Measurements from ENCODE around the gene CADM2.

CADM2 gene

GRCh38 chr3:85591451-85591850 lies 632.7 kb downstream of the CADM2 start:
- H3K4me1 ChIP-seq (ENCODE audit: control insufficient read depth, insufficient read depth, low read length): no peaks in the 10 kb centered on the region
- H3K27me3 ChIP-seq (ENCODE audit: control insufficient read depth, insufficient read depth, low read length): no peaks in the 10 kb centered on the region
- no peak overlapping the region for H3K9ac ChIP-seq (ENCODE audit: low read depth, low read length)
- no peak overlapping the region for H3K4me3 ChIP-seq (ENCODE audit: low read depth, low read length)
- no peak overlapping the region for H3K27ac ChIP-seq (ENCODE audit: low read depth, low read length)
- H3K9me3 ChIP-seq (ENCODE audit: control insufficient read depth, insufficient read depth, low read length): no peaks in the 10 kb centered on the region
- no peaks in the 10 kb centered on the region for H3K36me3 ChIP-seq (ENCODE audit: control insufficient read depth, insufficient read depth, low read length)

GRCh38 chr3:85592256-85592655 lies 633.5 kb downstream of the CADM2 start:
- Histone ChIP-seq H3K9me3 (ENCODE audit: control insufficient read depth, insufficient read depth, low read length) (no peaks in the 10 kb centered on the region), H3K9ac (ENCODE audit: low read depth, low read length) (no peak overlapping the region), H3K36me3 (ENCODE audit: control insufficient read depth, insufficient read depth, low read length) (no peaks in the 10 kb centered on the region), H3K4me1 (ENCODE audit: control insufficient read depth, insufficient read depth, low read length) (no peaks in the 10 kb centered on the region), H3K27me3 (ENCODE audit: control insufficient read depth, insufficient read depth, low read length) (no peaks in the 10 kb centered on the region), H3K27ac (ENCODE audit: low read depth, low read length) (no peak overlapping the region), H3K4me3 (ENCODE audit: low read depth, low read length) (no peak overlapping the region)

DNA sequence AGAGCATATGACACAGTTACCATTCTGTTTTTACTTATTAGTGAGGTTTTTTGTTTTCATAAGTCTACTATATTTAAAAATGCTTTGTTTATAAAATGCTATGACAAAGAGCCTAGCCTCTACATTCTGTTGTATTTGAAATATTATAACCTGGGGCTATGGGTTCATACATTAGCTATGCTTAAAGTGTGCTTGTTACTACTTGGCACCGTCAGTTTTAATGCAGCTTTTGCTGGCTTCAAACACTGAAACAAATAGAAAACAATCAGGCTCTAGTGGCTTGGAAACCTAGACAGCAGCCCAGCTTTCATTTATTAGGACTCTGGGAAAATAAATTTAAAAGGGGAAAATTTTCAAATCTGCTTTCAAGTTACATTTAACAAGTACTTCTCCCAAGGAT lies 635.9 kb downstream of the CADM2 start:
- no peaks in the 10 kb centered on the region for H3K27me3 ChIP-seq (ENCODE audit: control insufficient read depth, insufficient read depth, low read length)
- no peak overlapping the region for H3K27ac ChIP-seq (ENCODE audit: low read depth, low read length)

GRCh38 chr3:85603378-85603777 lies 644.6 kb downstream of the CADM2 start:
- no peak overlapping the region for H3K9ac ChIP-seq (ENCODE audit: low read depth, low read length)
- no peaks in the 10 kb centered on the region for H3K9me3 ChIP-seq (ENCODE audit: control insufficient read depth, insufficient read depth, low read length)
- no peaks in the 10 kb centered on the region for H3K36me3 ChIP-seq (ENCODE audit: control insufficient read depth, insufficient read depth, low read length)
- H3K27ac ChIP-seq (ENCODE audit: low read depth, low read length): no peak overlapping the region
- peaks cover 6% of the 10 kb centered on the region; the same call in 1 of the 2 replicates for H3K27me3 ChIP-seq (ENCODE audit: control insufficient read depth, insufficient read depth, low read length)
- no peak overlapping the region for H3K4me3 ChIP-seq (ENCODE audit: low read depth, low read length)
- no peaks in the 10 kb centered on the region for H3K4me1 ChIP-seq (ENCODE audit: control insufficient read depth, insufficient read depth, low read length)

More for the DNA sequence above, 635.9 kb downstream of the CADM2 start:
- no peak overlapping the region for H3K9ac ChIP-seq (ENCODE audit: low read depth, low read length)
- H3K4me3 ChIP-seq (ENCODE audit: low read depth, low read length): no peak overlapping the region
- no peaks in the 10 kb centered on the region for H3K4me1 ChIP-seq (ENCODE audit: control insufficient read depth, insufficient read depth, low read length)
- H3K9me3 ChIP-seq (ENCODE audit: control insufficient read depth, insufficient read depth, low read length): no peaks in the 10 kb centered on the region
- H3K36me3 ChIP-seq (ENCODE audit: control insufficient read depth, insufficient read depth, low read length): no peaks in the 10 kb centered on the region

- no peak overlapping the region for H3K4me3 ChIP-seq (ENCODE audit: low read depth, low read length)
- no peaks in the 10 kb centered on the region for H3K9me3 ChIP-seq (ENCODE audit: control insufficient read depth, insufficient read depth, low read length)
- no peaks in the 10 kb centered on the region for H3K36me3 ChIP-seq (ENCODE audit: control insufficient read depth, insufficient read depth, low read length)
- peaks cover 6% of the 10 kb centered on the region; the same call in 1 of the 2 replicates for H3K27me3 ChIP-seq (ENCODE audit: control insufficient read depth, insufficient read depth, low read length)
- H3K9ac ChIP-seq (ENCODE audit: low read depth, low read length): no peak overlapping the region
- no peak overlapping the region for H3K27ac ChIP-seq (ENCODE audit: low read depth, low read length)
- H3K4me1 ChIP-seq (ENCODE audit: control insufficient read depth, insufficient read depth, low read length): no peaks in the 10 kb centered on the region
These were observed 645.9 kb downstream of the CADM2 start for GRCh38 chr3:85604641-85605040.

DNA sequence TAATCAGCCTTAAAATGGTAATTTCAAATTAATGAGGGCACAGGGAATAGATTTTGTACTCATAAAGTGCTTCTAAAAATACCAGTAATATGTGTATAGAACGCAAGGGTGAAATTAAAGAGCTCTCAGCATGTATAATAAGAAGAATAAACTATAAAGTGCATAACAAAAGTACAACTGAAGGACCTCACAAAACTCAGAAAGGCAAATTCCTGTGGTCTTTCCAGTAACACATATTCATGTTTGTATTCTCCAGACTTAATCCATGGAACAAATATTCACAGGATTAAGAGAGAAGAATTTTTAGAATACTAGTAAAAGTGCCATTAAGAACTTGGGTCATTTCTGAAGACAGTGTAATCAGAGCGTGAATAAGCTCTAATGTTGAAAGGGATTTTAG lies 646.3 kb downstream of the CADM2 start:
- Histone ChIP-seq H3K9ac (ENCODE audit: low read depth, low read length) (no peak overlapping the region), H3K4me3 (ENCODE audit: low read depth, low read length) (no peak overlapping the region), H3K27ac (ENCODE audit: low read depth, low read length) (no peak overlapping the region), H3K4me1 (ENCODE audit: control insufficient read depth, insufficient read depth, low read length) (no peaks in the 10 kb centered on the region), H3K36me3 (ENCODE audit: control insufficient read depth, insufficient read depth, low read length) (no peaks in the 10 kb centered on the region), H3K27me3 (ENCODE audit: control insufficient read depth, insufficient read depth, low read length) (peaks cover 6% of the 10 kb centered on the region; the same call in 1 of the 2 replicates), H3K9me3 (ENCODE audit: control insufficient read depth, insufficient read depth, low read length) (no peaks in the 10 kb centered on the region)

DNA sequence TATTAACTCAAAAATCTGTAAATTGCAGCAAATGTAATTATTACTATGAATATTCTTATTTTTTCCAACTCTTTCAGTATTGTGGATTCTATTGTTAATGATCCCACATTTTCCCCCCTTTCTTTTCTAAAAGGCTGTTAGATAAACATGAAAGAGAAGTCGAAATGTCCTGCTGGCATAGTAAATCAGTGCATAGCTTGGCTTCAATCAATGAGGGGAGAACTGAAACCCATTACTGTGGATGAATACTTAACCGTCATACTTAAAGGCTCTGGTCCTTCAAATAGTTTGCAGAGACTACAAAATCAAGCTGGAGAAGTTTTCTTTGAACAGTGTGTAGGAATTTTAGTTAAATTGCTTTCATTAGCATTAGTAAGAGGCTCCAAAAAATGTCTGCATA lies 667.9 kb downstream of the CADM2 start:
- H3K4me1 ChIP-seq (ENCODE audit: control insufficient read depth, insufficient read depth, low read length): peaks cover 23% of the 10 kb centered on the region
- no peak overlapping the region; the same call in 1 of the 2 replicates for H3K4me3 ChIP-seq (ENCODE audit: low read depth, low read length)
- H3K9ac ChIP-seq (ENCODE audit: low read depth, low read length): no peak overlapping the region

GRCh38 chr3:85627932-85628331 lies 669.1 kb downstream of the CADM2 start:
- Histone ChIP-seq H3K4me3 (ENCODE audit: low read depth, low read length) (no peak overlapping the region), H3K36me3 (ENCODE audit: control insufficient read depth, insufficient read depth, low read length) (no peaks in the 10 kb centered on the region), H3K27ac (ENCODE audit: low read depth, low read length) (no peak overlapping the region), H3K9me3 (ENCODE audit: control insufficient read depth, insufficient read depth, low read length) (no peaks in the 10 kb centered on the region), H3K27me3 (ENCODE audit: control insufficient read depth, insufficient read depth, low read length) (no peaks in the 10 kb centered on the region), H3K9ac (ENCODE audit: low read depth, low read length) (no peak overlapping the region), H3K4me1 (ENCODE audit: control insufficient read depth, insufficient read depth, low read length) (peaks cover 23% of the 10 kb centered on the region)

More for the DNA sequence above, 667.9 kb downstream of the CADM2 start:
- no peaks in the 10 kb centered on the region for H3K27me3 ChIP-seq (ENCODE audit: control insufficient read depth, insufficient read depth, low read length)
- H3K9me3 ChIP-seq (ENCODE audit: control insufficient read depth, insufficient read depth, low read length): no peaks in the 10 kb centered on the region
- no peaks in the 10 kb centered on the region for H3K36me3 ChIP-seq (ENCODE audit: control insufficient read depth, insufficient read depth, low read length)
- H3K27ac ChIP-seq (ENCODE audit: low read depth, low read length): peak overlapping the region; percentile 54

DNA sequence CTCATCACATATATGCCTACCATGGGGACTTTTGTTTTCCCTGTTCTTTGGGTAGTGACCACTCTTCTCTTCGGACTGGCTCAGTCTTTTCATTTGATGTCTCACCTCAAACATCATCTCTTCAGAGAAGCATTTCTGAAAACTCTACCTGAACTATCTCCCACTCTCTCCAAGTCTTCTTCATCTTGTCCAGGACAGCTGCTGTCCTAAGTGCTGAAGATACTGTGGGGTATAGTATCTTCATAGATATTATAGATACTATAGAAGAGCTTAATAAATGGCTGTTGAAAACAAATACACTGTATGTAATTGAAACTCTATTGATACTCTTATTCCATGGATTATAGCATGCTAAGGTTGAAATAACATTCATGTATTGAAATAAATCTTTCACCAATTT lies 672.3 kb downstream of the CADM2 start:
- H3K4me3 ChIP-seq (ENCODE audit: low read depth, low read length): no peak overlapping the region
- no peak overlapping the region for H3K27ac ChIP-seq (ENCODE audit: low read depth, low read length)
- H3K4me1 ChIP-seq (ENCODE audit: control insufficient read depth, insufficient read depth, low read length): peaks cover 22% of the 10 kb centered on the region
- H3K9ac ChIP-seq (ENCODE audit: low read depth, low read length): no peak overlapping the region
- H3K36me3 ChIP-seq (ENCODE audit: control insufficient read depth, insufficient read depth, low read length): no peaks in the 10 kb centered on the region
- no peaks in the 10 kb centered on the region for H3K27me3 ChIP-seq (ENCODE audit: control insufficient read depth, insufficient read depth, low read length)
- H3K9me3 ChIP-seq (ENCODE audit: control insufficient read depth, insufficient read depth, low read length): no peaks in the 10 kb centered on the region

DNA sequence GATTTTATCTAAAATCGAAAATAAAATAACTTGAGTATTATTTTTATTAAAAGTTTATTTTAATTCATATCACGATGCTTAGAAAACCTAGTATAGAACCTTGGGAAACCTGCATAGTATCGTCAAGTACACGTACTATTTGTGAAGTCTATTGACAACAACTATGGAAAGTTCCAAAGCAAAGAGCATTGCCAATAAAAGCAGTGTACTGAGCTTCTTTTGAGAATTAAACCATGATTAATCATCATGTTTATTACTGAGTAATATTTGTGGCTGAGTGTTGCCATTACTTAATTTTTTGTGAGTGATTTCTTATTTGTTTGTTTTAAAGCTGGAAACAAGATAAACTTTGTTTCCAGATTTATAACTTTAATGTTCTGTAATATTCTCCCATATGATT lies 674.1 kb downstream of the CADM2 start:
- H3K9ac ChIP-seq (ENCODE audit: low read depth, low read length): no peak overlapping the region
- H3K4me1 ChIP-seq (ENCODE audit: control insufficient read depth, insufficient read depth, low read length): peaks cover 3% of the 10 kb centered on the region; the same call in 1 of the 2 replicates
- no peaks in the 10 kb centered on the region for H3K36me3 ChIP-seq (ENCODE audit: control insufficient read depth, insufficient read depth, low read length)
- no peak overlapping the region for H3K27ac ChIP-seq (ENCODE audit: low read depth, low read length)
- no peak overlapping the region for H3K4me3 ChIP-seq (ENCODE audit: low read depth, low read length)
- H3K9me3 ChIP-seq (ENCODE audit: control insufficient read depth, insufficient read depth, low read length): no peaks in the 10 kb centered on the region
- H3K27me3 ChIP-seq (ENCODE audit: control insufficient read depth, insufficient read depth, low read length): no peaks in the 10 kb centered on the region

DNA sequence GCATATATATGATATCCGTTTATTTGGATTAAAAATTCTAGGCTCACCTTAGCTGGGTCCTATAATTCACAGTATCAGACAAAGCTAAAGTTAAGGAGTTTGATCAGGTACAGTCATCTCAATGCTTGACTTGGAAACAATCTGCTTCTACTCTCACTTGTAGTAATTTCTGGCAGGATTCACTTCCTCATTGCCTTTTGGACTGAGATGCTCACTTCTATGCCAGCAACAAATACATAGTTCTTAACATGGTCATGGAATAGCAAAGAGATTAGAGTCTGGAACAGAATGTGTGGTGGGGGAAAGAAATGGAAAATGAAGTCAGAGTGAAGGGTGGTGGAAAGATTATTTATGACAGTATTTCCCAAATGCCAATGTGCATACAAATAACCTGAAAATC lies 693.6 kb downstream of the CADM2 start:
- Histone ChIP-seq H3K27me3 (ENCODE audit: control insufficient read depth, insufficient read depth, low read length) (no peaks in the 10 kb centered on the region), H3K27ac (ENCODE audit: low read depth, low read length) (no peak overlapping the region), H3K9ac (ENCODE audit: low read depth, low read length) (no peak overlapping the region), H3K4me3 (ENCODE audit: low read depth, low read length) (no peak overlapping the region), H3K36me3 (ENCODE audit: control insufficient read depth, insufficient read depth, low read length) (no peaks in the 10 kb centered on the region), H3K4me1 (ENCODE audit: control insufficient read depth, insufficient read depth, low read length) (no peaks in the 10 kb centered on the region), H3K9me3 (ENCODE audit: control insufficient read depth, insufficient read depth, low read length) (no peaks in the 10 kb centered on the region)

DNA sequence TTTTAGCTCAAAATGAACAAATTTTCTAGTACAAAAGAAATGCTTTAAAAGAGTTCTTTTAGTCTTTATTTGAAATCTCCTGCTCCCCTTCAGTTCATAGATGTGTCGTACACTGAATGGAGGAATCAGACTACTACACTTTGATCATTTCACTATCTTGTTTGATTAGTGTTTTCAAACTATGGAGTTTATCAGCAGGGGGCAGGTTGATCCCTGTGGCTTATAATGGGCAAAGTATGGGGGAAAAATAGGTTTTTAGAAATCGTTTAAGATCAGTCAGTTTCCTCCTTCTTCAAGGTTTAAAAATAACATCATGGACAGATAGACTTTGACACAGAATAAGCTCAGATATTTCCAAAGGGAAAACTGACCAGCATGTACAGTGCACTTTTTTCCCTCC lies 701.7 kb downstream of the CADM2 start:
- no peak overlapping the region for H3K4me3 ChIP-seq (ENCODE audit: low read depth, low read length)
- H3K9me3 ChIP-seq (ENCODE audit: control insufficient read depth, insufficient read depth, low read length): no peaks in the 10 kb centered on the region
- no peak overlapping the region for H3K9ac ChIP-seq (ENCODE audit: low read depth, low read length)
- H3K36me3 ChIP-seq (ENCODE audit: control insufficient read depth, insufficient read depth, low read length): no peaks in the 10 kb centered on the region
- H3K27me3 ChIP-seq (ENCODE audit: control insufficient read depth, insufficient read depth, low read length): no peaks in the 10 kb centered on the region
- H3K27ac ChIP-seq (ENCODE audit: low read depth, low read length): no peak overlapping the region
- H3K4me1 ChIP-seq (ENCODE audit: control insufficient read depth, insufficient read depth, low read length): no peaks in the 10 kb centered on the region

Measured in HUES48 (cell line).